OCI-LY3 (cell line): ENCODE data around the gene SEMA6D.

Source experiments
- H2AFZ ChIP-seq: fragments of 200-600, 300-600 bp; shearing (Covaris generic); 2 replicates; pipeline ENCODE4 v1.6.0; 2014; ENCODE audit warnings: antibody characterized with exemption, low read depth, low read length
- H3K27ac ChIP-seq: fragments of 200-600, 300-600 bp; sonication (generic); 2 replicates; pipeline ENCODE4 v1.5.1; 2014; ENCODE audit warnings: mild to moderate bottlenecking, low read length, moderate library complexity, mixed read lengths
- H3K27me3 ChIP-seq: fragments of 200-600, 300-600 bp; sonication (generic); 2 replicates; pipeline ENCODE4 v1.6.1; 2014; ENCODE audit warnings: low read depth, low read length, mixed read lengths
- H3K36me3 ChIP-seq: fragments of 200-600, 300-600 bp; sonication (generic); replicated peaks from 2 replicates; pipeline ENCODE3; 2014; ENCODE audit warnings: low read depth, low read length, mixed read lengths
- H3K4me1 ChIP-seq: fragments of 300-600, 200-600 bp; sonication (generic); 2 replicates; pipeline ENCODE4 v1.6.1; 2014; ENCODE audit warnings: low read length, mixed read lengths
- H3K4me2 ChIP-seq: fragments of 200-600, 300-600 bp; sonication (generic); 2 replicates; pipeline ENCODE4 v1.6.1; 2014; ENCODE audit warnings: low read length, mixed read lengths
- H3K4me3 ChIP-seq: fragments of 300-600, 200-600 bp; sonication (generic); 2 replicates; pipeline ENCODE4 v1.5.1; 2014; ENCODE audit warnings: antibody characterized with exemption, mild to moderate bottlenecking, low read length, moderate library complexity
- H3K79me2 ChIP-seq: fragments of 300-600, 200-600 bp; shearing (Covaris generic); 2 replicates; pipeline ENCODE4 v1.6.1; 2014; ENCODE audit warnings: mild to moderate bottlenecking, low read length, mixed read lengths
- H3K9ac ChIP-seq: fragments of 300-600, 200-600 bp; shearing (Covaris generic); 2 replicates; pipeline ENCODE4 v1.6.0; 2014; ENCODE audit warnings: mild to moderate bottlenecking, low read length, moderate library complexity
- H3K9me3 ChIP-seq: fragments of 200-600, 300-600 bp; shearing (Covaris generic); 2 replicates; pipeline ENCODE4 v1.6.1; 2014; ENCODE audit warnings: low read length, mixed read lengths; ENCODE audit not compliant: insufficient read depth
- H4K20me1 ChIP-seq: fragments of 200-600, 300-600 bp; sonication (generic); 2 replicates; pipeline ENCODE4 v1.6.1; 2016; ENCODE audit warnings: low read length, mixed read lengths; ENCODE audit not compliant: insufficient read depth
- EZH2phosphoT487 ChIP-seq: fragments of 200-600 bp; shearing (Covaris generic); IDR thresholded peaks from 2 replicates; pipeline ENCODE4 v1.6.1; 2018; ENCODE audit warnings: antibody characterized with exemption, mixed run types, low read depth
- TF ChIP-seq, protein P1 (sequence below): fragments of 200-600, 300-600 bp; sonication (generic); IDR thresholded peaks from 2 replicates; pipeline ENCODE4 v1.5.1; 2014; ENCODE audit warnings: antibody characterized with exemption, low read length, low read depth

Gene SEMA6D

GRCh38 chr15:47682661-47683060, 34.6 kb upstream of the SEMA6D start:
- Histone ChIP-seq H3K27me3 (no peaks in the 10 kb centered on the region), H3K4me1 (no peaks in the 10 kb centered on the region), H3K36me3 (no peaks in the 10 kb centered on the region), H3K4me3 (no peak overlapping the region), H4K20me1 (no peaks in the 10 kb centered on the region), H3K27ac (no peak overlapping the region), H3K9ac (no peak overlapping the region), H3K4me2 (no peak overlapping the region), H2AFZ (no peak overlapping the region), H3K9me3 (no peaks in the 10 kb centered on the region), H3K79me2 (no peaks in the 10 kb centered on the region)
- TF ChIP-seq EZH2phosphoT487: no peak
- TF ChIP-seq, protein P1, sequence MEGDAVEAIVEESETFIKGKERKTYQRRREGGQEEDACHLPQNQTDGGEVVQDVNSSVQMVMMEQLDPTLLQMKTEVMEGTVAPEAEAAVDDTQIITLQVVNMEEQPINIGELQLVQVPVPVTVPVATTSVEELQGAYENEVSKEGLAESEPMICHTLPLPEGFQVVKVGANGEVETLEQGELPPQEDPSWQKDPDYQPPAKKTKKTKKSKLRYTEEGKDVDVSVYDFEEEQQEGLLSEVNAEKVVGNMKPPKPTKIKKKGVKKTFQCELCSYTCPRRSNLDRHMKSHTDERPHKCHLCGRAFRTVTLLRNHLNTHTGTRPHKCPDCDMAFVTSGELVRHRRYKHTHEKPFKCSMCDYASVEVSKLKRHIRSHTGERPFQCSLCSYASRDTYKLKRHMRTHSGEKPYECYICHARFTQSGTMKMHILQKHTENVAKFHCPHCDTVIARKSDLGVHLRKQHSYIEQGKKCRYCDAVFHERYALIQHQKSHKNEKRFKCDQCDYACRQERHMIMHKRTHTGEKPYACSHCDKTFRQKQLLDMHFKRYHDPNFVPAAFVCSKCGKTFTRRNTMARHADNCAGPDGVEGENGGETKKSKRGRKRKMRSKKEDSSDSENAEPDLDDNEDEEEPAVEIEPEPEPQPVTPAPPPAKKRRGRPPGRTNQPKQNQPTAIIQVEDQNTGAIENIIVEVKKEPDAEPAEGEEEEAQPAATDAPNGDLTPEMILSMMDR: no peak

DNA sequence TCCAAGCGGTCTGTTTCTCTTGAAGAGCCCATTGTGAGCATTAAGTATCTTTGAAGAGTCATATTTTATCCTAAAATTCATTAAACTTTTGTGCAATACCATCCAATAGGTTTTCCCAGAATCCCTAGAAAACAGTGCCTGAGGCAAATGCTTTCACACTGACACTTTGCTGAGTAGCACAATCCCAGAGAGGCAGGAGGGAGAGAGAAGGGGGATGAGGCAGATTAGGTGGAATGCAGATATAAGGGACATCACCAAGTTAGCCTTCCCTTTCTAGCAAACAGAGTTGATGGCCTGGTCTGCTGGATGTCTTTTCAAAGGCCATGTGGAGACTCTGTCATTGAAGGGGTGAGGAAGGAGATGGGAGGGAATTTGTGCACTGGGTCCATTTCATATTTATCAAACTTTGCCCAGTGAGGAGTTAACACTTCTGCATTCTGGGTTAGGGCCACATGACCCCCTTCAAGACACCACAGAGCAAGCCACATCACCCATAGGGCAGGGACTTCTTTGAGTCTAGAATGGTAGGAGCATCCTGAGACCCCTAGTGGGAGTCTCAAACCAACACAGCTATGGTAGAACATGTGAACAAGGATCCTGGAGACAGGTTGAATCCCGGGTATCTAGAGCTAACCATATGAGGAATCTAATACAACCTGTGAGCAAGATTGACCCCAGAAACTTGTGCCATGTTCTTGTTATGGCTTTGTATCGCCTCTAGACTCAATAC, 32.0 kb upstream of the SEMA6D start:
- no peak overlapping the region for H3K4me2 ChIP-seq
- no peak overlapping the region for H3K4me3 ChIP-seq
- H2AFZ ChIP-seq: no peak overlapping the region
- no peaks in the 10 kb centered on the region for H3K36me3 ChIP-seq
- no peak overlapping the region for H3K27ac ChIP-seq
- H3K9me3 ChIP-seq: no peaks in the 10 kb centered on the region
- H3K9ac ChIP-seq: no peak overlapping the region
- H4K20me1 ChIP-seq: no peaks in the 10 kb centered on the region
- no peak for TF ChIP-seq EZH2phosphoT487
- TF ChIP-seq, protein P1: no peak
- H3K4me1 ChIP-seq: no peaks in the 10 kb centered on the region
- no peaks in the 10 kb centered on the region for H3K27me3 ChIP-seq
- no peaks in the 10 kb centered on the region for H3K79me2 ChIP-seq

DNA sequence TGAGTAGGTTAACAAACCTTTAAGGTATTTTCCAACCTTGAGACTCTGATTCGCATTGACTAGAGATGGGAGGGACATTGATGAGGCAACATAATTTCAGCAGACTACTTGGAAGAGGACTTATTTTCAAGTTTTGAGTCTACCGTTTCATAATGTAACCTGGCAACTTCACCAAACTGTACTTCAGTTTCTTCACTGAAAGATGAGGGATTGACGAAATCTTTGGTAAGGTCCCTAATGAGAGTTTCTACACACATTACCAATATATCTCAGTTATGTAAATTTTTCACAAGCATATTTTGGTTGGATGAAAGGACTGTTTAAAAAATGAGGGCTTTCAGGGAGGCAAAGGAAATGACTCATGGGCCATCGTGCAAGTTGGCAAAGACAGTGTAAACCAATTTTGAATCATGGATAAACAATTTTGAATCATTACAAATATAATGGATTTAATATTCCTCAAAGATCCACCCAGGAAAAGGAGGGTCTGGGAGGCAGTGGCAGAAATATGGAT, 28.7 kb upstream of the SEMA6D start:
- H3K27me3 ChIP-seq: no peaks in the 10 kb centered on the region; the same call in 1 of the 2 replicates
- no peak overlapping the region for H3K27ac ChIP-seq
- H3K9me3 ChIP-seq: no peaks in the 10 kb centered on the region
- H3K9ac ChIP-seq: no peak overlapping the region
- TF ChIP-seq, protein P1: no peak
- no peak for TF ChIP-seq EZH2phosphoT487
- H2AFZ ChIP-seq: no peak overlapping the region
- no peaks in the 10 kb centered on the region for H3K36me3 ChIP-seq
- H3K79me2 ChIP-seq: no peaks in the 10 kb centered on the region
- no peaks in the 10 kb centered on the region for H3K4me1 ChIP-seq
- no peak overlapping the region for H3K4me3 ChIP-seq
- no peak overlapping the region for H3K4me2 ChIP-seq
- no peaks in the 10 kb centered on the region for H4K20me1 ChIP-seq

DNA sequence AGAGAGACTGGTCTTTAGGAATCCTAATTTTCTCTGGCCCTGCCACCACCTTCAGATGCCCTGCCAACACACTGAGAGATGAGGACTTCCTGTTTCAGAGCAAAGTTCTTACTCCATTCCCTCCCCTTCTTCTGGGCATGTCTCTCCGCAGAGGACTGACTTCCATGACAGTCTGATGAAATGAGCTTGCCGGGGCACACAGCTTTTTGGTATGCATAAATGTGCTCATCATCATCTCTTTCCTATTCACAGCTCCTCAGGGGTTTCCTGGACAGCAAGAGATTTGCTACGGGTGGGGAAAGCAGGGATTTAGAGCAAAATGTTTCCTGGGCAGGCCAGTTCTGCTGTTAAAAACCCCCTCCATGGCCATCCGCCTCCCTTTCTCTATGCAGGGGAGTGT, 27.6 kb upstream of the SEMA6D start:
- no peaks in the 10 kb centered on the region for H3K79me2 ChIP-seq
- H3K27ac ChIP-seq: no peak overlapping the region
- no peak overlapping the region for H3K4me3 ChIP-seq
- no peaks in the 10 kb centered on the region for H3K36me3 ChIP-seq
- H4K20me1 ChIP-seq: no peaks in the 10 kb centered on the region
- no peaks in the 10 kb centered on the region for H3K4me1 ChIP-seq
- H3K9ac ChIP-seq: no peak overlapping the region
- no peak overlapping the region for H3K4me2 ChIP-seq
- no peak overlapping the region for H2AFZ ChIP-seq
- TF ChIP-seq, protein P1: no peak
- TF ChIP-seq EZH2phosphoT487: no peak
- no peaks in the 10 kb centered on the region for H3K9me3 ChIP-seq
- no peaks in the 10 kb centered on the region; the same call in 1 of the 2 replicates for H3K27me3 ChIP-seq
